ENCODE results near the gene REPIN1.

GRCh38 chr7:150389532-150389816, 20.9 kb downstream of the REPIN1 start:
- no peak for TF ChIP-seq CTCF (IDR thresholded peaks at IDR 0.05)
- no peak for TF ChIP-seq EHMT2 (IDR thresholded peaks at IDR 0.05; ENCODE audit: low read depth)
- TF ChIP-seq MAX (IDR thresholded peaks at IDR 0.05), result no peak
- no peak for TF ChIP-seq POLR2A (IDR thresholded peaks at IDR 0.05; ENCODE audit: low read length)
- TF ChIP-seq CHD4 (IDR thresholded peaks at IDR 0.05; ENCODE audit: borderline replicate concordance), result no peak

Measured in A549 (cell line).